Nephron (organoid): ENCODE data around the gene WBP1.
"Not testable (repeated sequence)": the region's sequence is repeated elsewhere in the genome, so short reads cannot be mapped to it uniquely, and the experiment has no call there.

Source experiments
- H3K27ac Mint-ChIP-seq, 3 experiments: 2 replicates each; pipeline ENCODE4 v1.8.0; 2020; ENCODE audit warnings: mixed read lengths in 3 of 3, mild to moderate bottlenecking in 2 of 3, moderate library complexity in 1 of 3
- H3K27me3 Mint-ChIP-seq: 2 replicates; pipeline ENCODE4 v1.8.0; 2021; ENCODE audit warnings: low read depth, mild to moderate bottlenecking, moderate library complexity, mixed read lengths
- H3K36me3 Mint-ChIP-seq: 2 replicates; pipeline ENCODE4 v1.8.0; 2020; ENCODE audit warnings: low read depth, mixed read lengths
- H3K4me1 Mint-ChIP-seq: 2 replicates; pipeline ENCODE4 v1.8.0; 2020; ENCODE audit warnings: mixed read lengths
- H3K4me3 Mint-ChIP-seq, 3 experiments: 2 replicates each; pipeline ENCODE4 v1.8.0; 2020; ENCODE audit warnings: mild to moderate bottlenecking in 3 of 3, mixed read lengths in 3 of 3, moderate library complexity in 2 of 3
- H3K9me3 Mint-ChIP-seq: 2 replicates; pipeline ENCODE4 v1.8.0; 2020; ENCODE audit warnings: mixed read lengths
- TF ChIP-seq, protein P1 (sequence below), 3 experiments: fragments of 200-600 bp; sonication (generic); IDR thresholded peaks; one replicate each; pipeline ENCODE4 v1.5.0; 2021; ENCODE audit warnings: antibody characterized with exemption in 3 of 3; ENCODE audit not compliant: unreplicated experiment in 3 of 3

Gene WBP1

DNA sequence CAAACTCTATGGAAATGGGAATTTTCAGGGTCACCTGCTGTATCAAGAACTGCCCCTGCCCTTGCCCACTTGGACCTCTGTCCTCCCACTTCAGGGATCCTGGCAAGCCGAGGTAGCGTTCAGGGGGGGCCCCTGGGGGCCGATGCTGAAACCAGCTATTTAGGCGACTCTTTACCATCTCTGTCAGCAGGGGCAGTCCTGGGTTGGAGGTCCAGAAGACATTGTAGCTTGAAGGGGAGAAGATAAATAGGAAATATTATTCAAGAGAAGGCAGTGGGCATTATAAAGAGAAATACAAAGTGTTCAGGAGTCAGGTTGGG is 4.5 kb downstream of the WBP1 start:
- no peaks in the 10 kb centered on the region for H3K27me3 Mint-ChIP-seq
- peaks cover 22% of the 10 kb centered on the region for H3K4me1 Mint-ChIP-seq
- TF ChIP-seq, protein P1, sequence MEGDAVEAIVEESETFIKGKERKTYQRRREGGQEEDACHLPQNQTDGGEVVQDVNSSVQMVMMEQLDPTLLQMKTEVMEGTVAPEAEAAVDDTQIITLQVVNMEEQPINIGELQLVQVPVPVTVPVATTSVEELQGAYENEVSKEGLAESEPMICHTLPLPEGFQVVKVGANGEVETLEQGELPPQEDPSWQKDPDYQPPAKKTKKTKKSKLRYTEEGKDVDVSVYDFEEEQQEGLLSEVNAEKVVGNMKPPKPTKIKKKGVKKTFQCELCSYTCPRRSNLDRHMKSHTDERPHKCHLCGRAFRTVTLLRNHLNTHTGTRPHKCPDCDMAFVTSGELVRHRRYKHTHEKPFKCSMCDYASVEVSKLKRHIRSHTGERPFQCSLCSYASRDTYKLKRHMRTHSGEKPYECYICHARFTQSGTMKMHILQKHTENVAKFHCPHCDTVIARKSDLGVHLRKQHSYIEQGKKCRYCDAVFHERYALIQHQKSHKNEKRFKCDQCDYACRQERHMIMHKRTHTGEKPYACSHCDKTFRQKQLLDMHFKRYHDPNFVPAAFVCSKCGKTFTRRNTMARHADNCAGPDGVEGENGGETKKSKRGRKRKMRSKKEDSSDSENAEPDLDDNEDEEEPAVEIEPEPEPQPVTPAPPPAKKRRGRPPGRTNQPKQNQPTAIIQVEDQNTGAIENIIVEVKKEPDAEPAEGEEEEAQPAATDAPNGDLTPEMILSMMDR (IDR thresholded peaks at IDR 0.05; ENCODE audit: unreplicated experiment in 3 of 3), result no peak
- peak overlapping the region in 2 of 3 experiments; percentile 47 to 62 for H3K27ac Mint-ChIP-seq
- peak overlapping the region; percentile 70 to 89 (median 85) for H3K4me3 Mint-ChIP-seq
- H3K9me3 Mint-ChIP-seq, result no peaks in the 10 kb centered on the region
- H3K36me3 Mint-ChIP-seq, result peaks cover 11% of the 10 kb centered on the region

DNA sequence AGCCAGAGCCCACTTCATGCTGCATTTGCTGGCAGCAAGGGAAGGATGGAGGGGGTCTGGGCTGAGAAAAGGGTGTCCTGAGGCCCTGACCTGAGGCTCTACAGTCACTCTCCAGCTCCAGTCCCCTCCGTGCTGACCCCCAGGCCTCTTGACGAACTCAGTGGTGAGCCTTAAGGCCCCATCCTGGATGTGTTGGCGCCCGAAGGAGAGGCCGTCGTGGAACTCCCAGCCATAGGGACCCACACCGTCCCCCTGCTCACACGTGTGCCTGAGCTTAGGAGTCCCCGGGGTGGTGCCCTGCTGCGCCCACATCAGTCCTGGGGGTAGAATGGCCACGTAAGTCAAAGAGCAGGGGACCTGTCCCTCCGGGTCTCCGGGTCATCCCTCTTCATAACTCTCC is 6.2 kb downstream of the WBP1 start:
- Mint-ChIP-seq H3K27me3 (no peaks in the 10 kb centered on the region), H3K9me3 (no peaks in the 10 kb centered on the region), H3K4me1 (peaks cover 13% of the 10 kb centered on the region), H3K4me3 (peak overlapping the region; percentile 86 to 99 (median 99)), H3K36me3 (peaks cover 11% of the 10 kb centered on the region), H3K27ac (peak overlapping the region in 1 of 3 experiments; percentile 63)
- TF ChIP-seq, protein P1 (IDR thresholded peaks at IDR 0.05; ENCODE audit: unreplicated experiment in 3 of 3), result no peak

DNA sequence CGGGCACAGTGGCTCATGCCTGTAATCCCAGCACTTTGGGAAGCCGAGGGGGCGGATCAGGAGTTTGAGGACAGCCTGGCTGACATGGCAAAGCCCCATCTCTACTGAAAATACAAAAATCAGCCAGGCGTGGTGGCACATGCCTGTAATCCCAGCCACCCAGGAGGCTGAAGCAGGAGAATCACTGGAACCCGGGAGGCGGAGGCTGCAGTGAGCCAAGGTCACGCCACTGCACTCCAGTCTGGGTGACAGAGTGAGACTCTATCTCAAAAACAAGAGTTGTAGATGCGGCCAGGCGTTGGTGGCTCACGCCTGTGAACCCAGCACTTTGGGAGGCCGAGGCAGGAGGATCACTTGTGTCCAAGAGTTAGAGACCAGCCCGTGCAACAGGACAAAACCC is 12.5 kb downstream of the WBP1 start:
- H3K36me3 Mint-ChIP-seq, result peaks cover 25% of the 10 kb centered on the region
- H3K27me3 Mint-ChIP-seq, H3K9me3 Mint-ChIP-seq: not testable (repeated sequence)
- peaks cover 22% of the 10 kb centered on the region for H3K4me1 Mint-ChIP-seq
- H3K27ac Mint-ChIP-seq, result peak overlapping the region; percentile 79 to 84 (median 80)
- H3K4me3 Mint-ChIP-seq, result peak overlapping the region; percentile 73 to 87 (median 85)

DNA sequence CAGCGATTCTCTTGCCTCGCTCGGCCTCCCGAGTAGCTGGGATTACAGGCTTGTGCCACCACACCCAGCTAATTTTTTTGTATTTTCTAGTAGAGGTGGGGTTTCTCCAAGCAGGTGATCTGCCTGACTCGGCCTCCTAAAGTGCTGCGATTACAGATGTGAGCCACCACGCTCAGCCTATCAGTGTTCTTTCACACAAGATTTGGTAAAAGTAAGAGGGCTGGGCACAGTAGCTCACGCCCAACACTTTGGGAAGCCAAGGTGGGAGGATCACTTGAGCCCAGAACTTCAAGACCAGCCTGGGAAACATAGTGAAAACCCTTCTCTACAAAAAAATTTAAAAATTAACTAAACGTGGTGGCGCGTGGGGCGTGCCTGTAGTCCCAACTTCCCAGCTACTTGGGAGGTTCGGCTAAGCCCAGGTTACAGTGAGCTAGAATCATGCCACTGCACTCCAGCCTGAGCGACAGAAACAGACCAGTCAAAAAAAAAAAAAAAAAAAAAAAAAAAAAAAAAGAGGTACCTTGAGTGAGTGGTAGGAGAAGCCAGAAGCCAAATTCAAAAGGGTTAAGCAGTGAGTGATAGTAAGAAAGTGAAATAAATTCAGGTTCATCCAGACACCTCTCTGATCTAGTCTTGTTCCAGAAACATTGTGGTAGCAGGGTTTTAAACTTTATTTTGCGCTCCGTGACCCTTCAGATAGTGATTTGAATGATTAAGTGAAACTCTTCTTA is 13.3 kb downstream of the WBP1 start:
- H3K36me3 Mint-ChIP-seq, result peaks cover 28% of the 10 kb centered on the region
- H3K4me3 Mint-ChIP-seq, result peak overlapping the region; percentile 97 to 99 (median 99)

DNA sequence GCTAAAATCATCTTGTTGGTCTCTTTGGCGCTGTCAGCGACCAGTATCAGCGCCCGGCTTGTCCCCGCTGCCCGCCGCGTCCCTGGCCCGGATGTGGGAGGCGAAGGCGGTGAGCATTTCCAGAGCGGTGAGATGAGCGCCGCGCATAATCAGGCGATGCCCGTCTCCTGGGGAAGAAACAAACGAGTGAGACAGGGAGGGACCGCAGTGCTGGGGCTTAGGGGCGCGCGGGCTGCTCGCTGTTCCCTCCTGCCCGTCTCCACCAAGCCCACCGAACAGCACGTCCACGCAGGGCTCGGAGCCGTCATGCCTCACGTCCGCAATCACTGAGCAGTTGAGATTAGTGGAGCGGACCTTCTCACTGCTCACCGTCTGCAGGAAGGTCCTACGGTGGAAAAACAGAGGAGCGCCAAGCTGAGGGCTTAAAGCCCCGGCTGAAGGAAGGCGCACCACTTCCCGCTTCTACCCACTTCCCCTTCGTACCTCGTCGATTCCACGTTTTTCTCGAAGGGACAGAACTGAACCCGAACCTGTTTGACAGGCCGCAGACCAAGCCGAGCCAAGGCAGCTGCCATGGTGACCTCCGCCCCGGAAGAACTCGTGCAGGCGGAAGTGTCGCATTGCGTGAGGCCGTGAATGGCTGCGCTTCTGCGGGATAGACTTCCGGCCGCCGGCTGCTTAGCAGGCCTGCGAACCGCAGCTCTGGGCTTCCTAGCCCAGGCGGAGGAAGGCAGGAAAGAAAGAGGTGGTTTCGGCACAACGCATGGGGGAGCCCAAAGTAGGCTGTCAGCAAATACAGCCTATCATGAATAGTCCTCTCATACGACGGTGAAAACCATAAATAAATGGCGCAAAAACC is 14.1 kb downstream of the WBP1 start, which contains the start of gene MRPL53:
Gene MRPL53, minus strand, starts transcription at position 595 of the 859 bp plus-strand sequence. Its CDS starts 20 bp downstream, at position 575.
- TF ChIP-seq, protein P1 (IDR thresholded peaks at IDR 0.05; ENCODE audit: unreplicated experiment in 3 of 3), result no peak
- Mint-ChIP-seq H3K9me3 (no peaks in the 10 kb centered on the region), H3K4me1 (peaks cover 22% of the 10 kb centered on the region), H3K27me3 (no peaks in the 10 kb centered on the region), H3K36me3 (peaks cover 29% of the 10 kb centered on the region), H3K4me3 (peak within 1 kb of the TSS; percentile 97 to 99 (median 99)), H3K27ac (peak within 1 kb of the TSS; percentile 99 to 100 (median 99))

More for the DNA sequence above, 13.3 kb downstream of the WBP1 start:
- TF ChIP-seq, protein P1 (IDR thresholded peaks at IDR 0.05; ENCODE audit: unreplicated experiment in 3 of 3), result no peak
- peak overlapping the region; percentile 99 to 100 (median 99) for H3K27ac Mint-ChIP-seq
- no peaks in the 10 kb centered on the region for H3K27me3 Mint-ChIP-seq
- no peaks in the 10 kb centered on the region for H3K9me3 Mint-ChIP-seq
- H3K4me1 Mint-ChIP-seq, result peaks cover 22% of the 10 kb centered on the region

DNA sequence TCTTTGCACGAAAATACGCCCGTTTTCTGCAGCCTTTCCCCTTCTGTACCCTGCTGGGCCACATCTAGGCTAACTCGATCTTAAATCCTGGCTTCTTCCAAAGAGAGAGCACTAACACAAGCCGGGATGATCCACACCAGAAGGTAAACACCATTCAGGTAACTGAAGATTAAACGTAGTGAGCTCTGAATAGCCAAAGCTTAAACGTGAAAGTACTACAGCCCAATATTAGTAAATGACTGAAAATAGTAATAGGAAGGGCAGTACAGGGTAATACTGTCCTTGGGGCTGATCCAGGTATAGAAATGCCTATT is 14.7 kb downstream of the WBP1 start:
- TF ChIP-seq, protein P1 (IDR thresholded peaks at IDR 0.05; ENCODE audit: unreplicated experiment in 3 of 3), result no peak
- Mint-ChIP-seq H3K4me1 (peaks cover 22% of the 10 kb centered on the region), H3K27ac (peak overlapping the region; percentile 99 to 100 (median 99))

More for the DNA sequence above, 14.7 kb downstream of the WBP1 start:
- no peaks in the 10 kb centered on the region for H3K9me3 Mint-ChIP-seq
- peaks cover 32% of the 10 kb centered on the region for H3K36me3 Mint-ChIP-seq
- no peaks in the 10 kb centered on the region for H3K27me3 Mint-ChIP-seq
- H3K4me3 Mint-ChIP-seq, result peak overlapping the region; percentile 97 to 99 (median 99)
